IPS DF 6.9 (cell line): ENCODE data around the gene UBAP1L.
"Not testable (repeated sequence)": the region's sequence is repeated elsewhere in the genome, so short reads cannot be mapped to it uniquely, and the experiment has no call there.

Experiments used
- DNase-seq: peaks from one replicate; pipeline ENCODE4 v3.0.0-alpha.2; 2013; ENCODE audit warnings: low read depth, low spot score
- H3K27ac ChIP-seq: one replicate; pipeline ENCODE4 v1.5.1; 2013; ENCODE audit warnings: low read length, control low read depth
- H3K27me3 ChIP-seq: 2 replicates; pipeline ENCODE4 v1.6.1; 2013; ENCODE audit warnings: mild to moderate bottlenecking, low read length; ENCODE audit not compliant: control insufficient read depth, insufficient read depth
- H3K36me3 ChIP-seq: 2 replicates; pipeline ENCODE4 v1.6.1; 2013; ENCODE audit warnings: low read length; ENCODE audit not compliant: control insufficient read depth, insufficient read depth
- H3K4me1 ChIP-seq: 2 replicates; pipeline ENCODE4 v1.6.1; 2013; ENCODE audit warnings: low read length; ENCODE audit not compliant: control insufficient read depth, insufficient read depth
- H3K4me3 ChIP-seq: 2 replicates; pipeline ENCODE4 v1.5.1; 2013; ENCODE audit warnings: mild to moderate bottlenecking, low read length
- H3K9me3 ChIP-seq: 2 replicates; pipeline ENCODE4 v1.6.1; 2013; ENCODE audit warnings: low read length, inconsistent platforms; ENCODE audit not compliant: control insufficient read depth, insufficient read depth
- WGBS: extraction: QIAGEN DNeasy Blood & Tissue Kit; methylation state at CpG from one replicate; pipeline ENCODE4 v1.1.7; 2013; ENCODE audit warnings: mixed read lengths, missing lambda C conversion rate; ENCODE audit not compliant: insufficient read length, insufficient coverage; 5-methylcytosine and 5-hydroxymethylcytosine counted together

The UBAP1L gene

GRCh38 chr15:65115086-65115485 lies at the start of gene UBAP1L:
Gene UBAP1L (minus strand): TSS chr15:65115200. CDS start chr15:65106215, 8,985 bp downstream.
- H3K36me3 ChIP-seq, result peaks cover 8% of the 10 kb centered on the region; the same call in 1 of the 2 replicates
- H3K4me1 ChIP-seq, result no peaks in the 10 kb centered on the region
- no peaks in the 10 kb centered on the region for H3K27me3 ChIP-seq
- H3K9me3 ChIP-seq, result no peaks in the 10 kb centered on the region
- DNase-seq, result no peak
- H3K27ac ChIP-seq, result no peak within 1 kb of the TSS
- H3K4me3 ChIP-seq, result no peak within 1 kb of the TSS
- WGBS, result 100% methylated on average over 1 of the region's 2 CpGs

GRCh38 chr15:65164139-65164538 lies 49.1 kb upstream of the UBAP1L start:
- no peak for DNase-seq
- Histone ChIP-seq H3K36me3 (peaks cover 3% of the 10 kb centered on the region; the same call in 1 of the 2 replicates), H3K4me1 (no peaks in the 10 kb centered on the region), H3K27me3 (no peaks in the 10 kb centered on the region), H3K9me3 (no peaks in the 10 kb centered on the region), H3K4me3 (no peak overlapping the region), H3K27ac (no peak overlapping the region)
- WGBS, result no CpG with 5 or more reads among the region's 1 CpG

- DNase-seq, result no peak
- no CpG with 5 or more reads among the region's 4 CpGs for WGBS
Observed at GRCh38 chr15:65163041-65163440, 48.0 kb upstream of the UBAP1L start.

GRCh38 chr15:65156692-65157091 lies 41.7 kb upstream of the UBAP1L start:
- Histone ChIP-seq H3K27me3 (no peaks in the 10 kb centered on the region), H3K9me3 (no peaks in the 10 kb centered on the region), H3K4me3 (no peak overlapping the region), H3K4me1 (no peaks in the 10 kb centered on the region), H3K27ac (no peak overlapping the region), H3K36me3 (peaks cover 12% of the 10 kb centered on the region; the same call in 1 of the 2 replicates)
- no peak for DNase-seq
- WGBS, result no CpG with 5 or more reads among the region's 5 CpGs

More at GRCh38 chr15:65163041-65163440, 48.0 kb upstream of the UBAP1L start:
- no peaks in the 10 kb centered on the region for H3K27me3 ChIP-seq
- no peak overlapping the region for H3K27ac ChIP-seq
- H3K9me3 ChIP-seq, result no peaks in the 10 kb centered on the region
- H3K4me1 ChIP-seq, result no peaks in the 10 kb centered on the region
- H3K36me3 ChIP-seq, result peaks cover 3% of the 10 kb centered on the region; the same call in 1 of the 2 replicates
- H3K4me3 ChIP-seq, result no peak overlapping the region

GRCh38 chr15:65154720-65155119 lies 39.7 kb upstream of the UBAP1L start:
- Histone ChIP-seq H3K4me3 (no peak overlapping the region), H3K4me1 (no peaks in the 10 kb centered on the region), H3K9me3 (no peaks in the 10 kb centered on the region), H3K36me3 (peaks cover 12% of the 10 kb centered on the region; the same call in 1 of the 2 replicates), H3K27me3 (no peaks in the 10 kb centered on the region), H3K27ac (no peak overlapping the region)
- no CpG with 5 or more reads among the region's 6 CpGs for WGBS
- no peak for DNase-seq

- no peaks in the 10 kb centered on the region for H3K9me3 ChIP-seq
- H3K4me3 ChIP-seq, result no peak overlapping the region
- H3K27me3 ChIP-seq, result no peaks in the 10 kb centered on the region
- no peak for DNase-seq
- no CpG with 5 or more reads among the region's 3 CpGs for WGBS
- no peaks in the 10 kb centered on the region for H3K4me1 ChIP-seq
- H3K27ac ChIP-seq, result no peak overlapping the region
- H3K36me3 ChIP-seq, result no peaks in the 10 kb centered on the region
Observed at GRCh38 chr15:65147902-65148301, 32.9 kb upstream of the UBAP1L start.

GRCh38 chr15:65146438-65146837 lies 31.4 kb upstream of the UBAP1L start:
- no peak overlapping the region for H3K27ac ChIP-seq
- no peaks in the 10 kb centered on the region for H3K27me3 ChIP-seq
- H3K9me3 ChIP-seq, result no peaks in the 10 kb centered on the region
- WGBS, result no CpG with 5 or more reads among the region's 4 CpGs
- H3K4me3 ChIP-seq, result no peak overlapping the region
- no peaks in the 10 kb centered on the region for H3K36me3 ChIP-seq
- no peak for DNase-seq
- H3K4me1 ChIP-seq, result no peaks in the 10 kb centered on the region

GRCh38 chr15:65138631-65139030 lies 23.6 kb upstream of the UBAP1L start:
- not testable (repeated sequence) for H3K27ac ChIP-seq, H3K4me1 ChIP-seq, H3K27me3 ChIP-seq, DNase-seq, H3K4me3 ChIP-seq, H3K36me3 ChIP-seq, H3K9me3 ChIP-seq
- no CpG with 5 or more reads among the region's 6 CpGs for WGBS

GRCh38 chr15:65137893-65138292 lies 22.9 kb upstream of the UBAP1L start:
- no CpG with 5 or more reads among the region's 4 CpGs for WGBS
- DNase-seq, H3K36me3 ChIP-seq, H3K27me3 ChIP-seq, H3K27ac ChIP-seq, H3K4me1 ChIP-seq, H3K9me3 ChIP-seq, H3K4me3 ChIP-seq: not testable (repeated sequence)

- not testable (repeated sequence) for H3K9me3 ChIP-seq, H3K4me1 ChIP-seq, H3K27me3 ChIP-seq, H3K4me3 ChIP-seq, H3K36me3 ChIP-seq, DNase-seq, H3K27ac ChIP-seq
- WGBS, result no CpG with 5 or more reads among the region's 7 CpGs
Observed at GRCh38 chr15:65137089-65137488, 22.1 kb upstream of the UBAP1L start.

GRCh38 chr15:65134538-65134937 lies 19.5 kb upstream of the UBAP1L start:
- DNase-seq, result no peak
- peaks cover 2% of the 10 kb centered on the region; the same call in 1 of the 2 replicates for H3K4me1 ChIP-seq
- no peaks in the 10 kb centered on the region; the same call in none of the 2 replicates for H3K9me3 ChIP-seq
- WGBS, result 100% methylated on average over 1 of the region's 8 CpGs
- H3K36me3 ChIP-seq, result no peaks in the 10 kb centered on the region
- no peaks in the 10 kb centered on the region for H3K27me3 ChIP-seq
- no peak overlapping the region for H3K4me3 ChIP-seq
- H3K27ac ChIP-seq, result no peak overlapping the region
